HepG2 (cell line): Measurements from ENCODE around the gene IP6K3. TPM values are rescaled to one million over a fixed set of nuclear protein-coding genes. Genes with fewer than 3 reads are reported as not detected.

Experiments used
- ATAC-seq: fragments of 200-7000 bp; cut with Tn5 transposase; 3 replicates; pipeline ENCODE4 v1.9.1; 2020; ENCODE audit warnings: mild to moderate bottlenecking, moderate library complexity
- BruUV-seq: library from RNA; stranded (reverse); fragments of 400-500 nt; replicated peaks from 2 replicates; lab custom pipeline; 2021; lab: Mats Ljungman, UMichigan
- CTCF ChIA-PET: fragments of 300-600 bp; formaldehyde crosslinking; extraction: SDS; loops from one replicate; lab custom pipeline; 2021; ENCODE audit warnings: low total read pairs, inconsistent platforms, low intra/inter-chr PET ratio; lab: Yijun Ruan, JAX
- POLR2A ChIA-PET: fragments of 350-600 bp; sonication (Branson Sonifier 250); formaldehyde crosslinking; loops from one replicate; lab custom pipeline; 2020; ENCODE audit warnings: antibody characterized with exemption, inconsistent platforms; lab: Yijun Ruan, JAX
- DNase-seq: peaks from one replicate; pipeline ENCODE4 v3.0.0-alpha.2; 2015; ENCODE audit warnings: low spot score
- FAIRE-seq: peaks from 3 replicates; lab custom pipeline; 2011; peaks lifted over from hg19 to GRCh38; lab: Jason Lieb, UNC
- H2AFZ ChIP-seq: one replicate; pipeline ENCODE4 v1.6.1; 2011; ENCODE audit warnings: low read length, inconsistent platforms
- H3K27ac ChIP-seq: fragments of 300-600 bp; 3 replicates; pipeline ENCODE4 v1.8.0; 2011; ENCODE audit warnings: mixed run types, mild to moderate bottlenecking, mixed read lengths, low read length, inconsistent platforms; ENCODE audit not compliant: insufficient read depth; ENCODE audit errors: extremely low read length
- H3K27me3 ChIP-seq, 2 experiments: fragments of 200-600 bp in 1 of 2; 2 replicates in 1 of 2; 3 replicates in 1 of 2; pipeline versions ENCODE4 v1.6.0 to v1.8.0; 2011; ENCODE audit warnings: low read length in 2 of 2, mild to moderate bottlenecking in 2 of 2, moderate library complexity in 2 of 2, inconsistent platforms in 1 of 2; ENCODE audit not compliant: insufficient read depth in 2 of 2, control insufficient read depth in 1 of 2
- H3K36me3 ChIP-seq, 2 experiments: fragments of 200-600 bp in 1 of 2; replicated peaks in 1 of 2; 2 replicates in 1 of 2; 3 replicates in 1 of 2; pipeline versions ENCODE4 v1.5.1 to v1.8.0; 2011; ENCODE audit warnings: low read length in 2 of 2, inconsistent platforms in 1 of 2; ENCODE audit not compliant: insufficient read depth in 2 of 2, control insufficient read depth in 1 of 2
- H3K4me1 ChIP-seq: 2 replicates; pipeline ENCODE4 v1.5.1; 2012; ENCODE audit warnings: low read length, inconsistent platforms; ENCODE audit not compliant: insufficient read depth
- H3K4me2 ChIP-seq: 2 replicates; pipeline ENCODE4 v1.6.0; 2011; ENCODE audit warnings: low read depth, low read length, inconsistent platforms
- H3K4me3 ChIP-seq, 3 experiments: fragments of 200-600 bp in 1 of 3; sonication (generic), shearing (Covaris generic) in 1 of 3; replicated peaks in 1 of 3; 2 replicates each; pipeline ENCODE4 v1.5.1; 2011 to 2016; ENCODE audit warnings: low read length in 3 of 3, inconsistent platforms in 2 of 3, low read depth in 2 of 3, mild to moderate bottlenecking in 2 of 3, control low read depth in 1 of 3, mixed read lengths in 1 of 3; ENCODE audit not compliant: insufficient read depth in 1 of 3
- H3K79me2 ChIP-seq: one replicate; pipeline ENCODE4 v1.6.1; 2011; ENCODE audit warnings: low read length, inconsistent platforms; ENCODE audit not compliant: insufficient read depth
- H3K9ac ChIP-seq: 2 replicates; pipeline ENCODE4 v1.6.0; 2011; ENCODE audit warnings: mild to moderate bottlenecking, low read depth, low read length, inconsistent platforms; ENCODE audit not compliant: insufficient read depth
- H3K9me3 ChIP-seq: 2 replicates; pipeline ENCODE4 v1.5.1; 2012; ENCODE audit warnings: mild to moderate bottlenecking, low read length
- H4K20me1 ChIP-seq: 2 replicates; pipeline ENCODE4 v1.6.0; 2011; ENCODE audit warnings: inconsistent platforms, mild to moderate bottlenecking, low read length, moderate library complexity; ENCODE audit not compliant: insufficient read depth
- KDM3A ChIP-seq: IDR thresholded peaks from 2 replicates; pipeline ENCODE4 v1.6.1; 2018; ENCODE audit warnings: low read depth, missing compliant biosample characterization
- PHF21A ChIP-seq: sonication (generic); formaldehyde crosslinking; IDR thresholded peaks from 2 replicates; pipeline ENCODE4 v1.5.0; 2020; ENCODE audit warnings: mild to moderate bottlenecking, missing genetic modification reagents
- RORA ChIP-seq: sonication (generic); formaldehyde crosslinking; IDR thresholded peaks from 2 replicates; pipeline ENCODE4 v1.5.0; 2020; ENCODE audit warnings: mild to moderate bottlenecking, missing genetic modification reagents, moderate library complexity
- ZNF530 ChIP-seq: sonication (generic); formaldehyde crosslinking; IDR thresholded peaks from 2 replicates; pipeline ENCODE4 v1.5.0; 2020; ENCODE audit warnings: low read depth, mild to moderate bottlenecking, missing genetic modification reagents
- ZNF652 ChIP-seq: IDR thresholded peaks from 2 replicates; pipeline ENCODE4 v1.6.1; 2016; ENCODE audit warnings: low read depth, borderline replicate concordance
- WGBS: methylation state at CpG from one replicate; pipeline ENCODE4 v1.1.6; 2017; ENCODE audit warnings: low lambda C conversion rate; 5-methylcytosine and 5-hydroxymethylcytosine counted together
- in situ Hi-C: cut with HindIII; loops from 2 replicates; pipeline ENCODE4 v1.10.0; 2017; ENCODE audit warnings: low pct_unique_long_range_greater_than_20kb; ENCODE audit not compliant: extremely low pct_ligation_motif_present
- intact Hi-C: fragments of 100-400 bp; cut with micrococcal nuclease; formaldehyde crosslinking; loops from one replicate; pipeline ENCODE4 v1.10.0; 2022; ENCODE audit not compliant: unreplicated experiment
- polyA plus RNA-seq, 8 experiments: library from polyadenylated mRNA; depleted of rRNA in 3 of 8; stranded (reverse) in 7 of 8; unstranded in 1 of 8; fragments of >200 nt; fragmentation: Illumina TruSeq in 4 of 8; extraction: Trizol in 4 of 8; gene quantifications; 2 replicates each; pipeline versions ENCODE4 v1.2.1 to v1.2.3, GENCODE V29; 2011 to 2016; ENCODE audit warnings: low read depth in 4 of 8, missing spikeins in 1 of 8, mixed read lengths in 1 of 8; ENCODE audit not compliant: insufficient read depth in 1 of 8
- total RNA-seq, 5 experiments: library from RNA; depleted of rRNA; stranded (reverse); fragments of >200 nt; fragmentation: Illumina TruSeq; extraction: Trizol; gene quantifications; 2 replicates each; pipeline ENCODE4 v1.2.3, GENCODE V29; 2016; ENCODE audit warnings: low read depth in 1 of 5
- TF ChIP-seq, protein P1 (sequence below): sonication (generic); formaldehyde crosslinking; IDR thresholded peaks from 2 replicates; pipeline ENCODE4 v1.4.0; 2020; ENCODE audit warnings: mild to moderate bottlenecking, missing genetic modification reagents
- TF ChIP-seq, protein P2 (sequence below): sonication (generic); formaldehyde crosslinking; IDR thresholded peaks from 2 replicates; pipeline ENCODE4 v1.5.0; 2020; ENCODE audit warnings: mild to moderate bottlenecking, missing genetic modification reagents
- TF ChIP-seq, protein P3 (sequence below): sonication (generic); IDR thresholded peaks from 2 replicates; pipeline ENCODE4 v1.6.1; 2016; ENCODE audit warnings: low read depth, borderline replicate concordance

IP6K3 gene
- total and polyA plus RNA-seq, 2 of the 13 experiments (the other 11 are each of a cell fraction or from before 2014, with no cell fraction given), result 0.11 to 0.18 TPM

- Histone ChIP-seq H3K27ac (no peak overlapping the region), H3K9ac (no peak overlapping the region), H2AFZ (no peak overlapping the region), H3K27me3 (no peaks in the 10 kb centered on the region), H3K4me2 (no peak overlapping the region), H3K36me3 (peaks cover 29 to 72% of the 10 kb centered on the region in 2 experiments), H3K79me2 (no peaks in the 10 kb centered on the region), H3K4me1 (no peaks in the 10 kb centered on the region), H3K9me3 (no peaks in the 10 kb centered on the region), H3K4me3 (no peak overlapping the region), H4K20me1 (no peaks in the 10 kb centered on the region; the same call in 1 of the 2 replicates)
- FAIRE-seq (no peak), ATAC-seq (no peak), DNase-seq (no peak)
- CTCF ChIA-PET, result interaction anchor here (2.1 to 4.7 kb wide), 2 partner anchors 109 to 113 kb away, joined by 16 to 19 read pairs; no protein-coding TSS in a partner anchor
- WGBS, result 97% methylated on average over 8 of the region's 8 CpGs
- no TSS peak for BruUV-seq
- intact Hi-C loops (no loop called here), in situ Hi-C loops (no loop called here)
- POLR2A ChIA-PET, result no interaction called here
- TF ChIP-seq PHF21A (CRISPR knock-in tag) (no peak), ZNF652 (no peak), ZNF530 (CRISPR knock-in tag) (no peak), RORA (no peak), KDM3A (CRISPR knock-in tag) (no peak)
- TF ChIP-seq, protein P1, sequence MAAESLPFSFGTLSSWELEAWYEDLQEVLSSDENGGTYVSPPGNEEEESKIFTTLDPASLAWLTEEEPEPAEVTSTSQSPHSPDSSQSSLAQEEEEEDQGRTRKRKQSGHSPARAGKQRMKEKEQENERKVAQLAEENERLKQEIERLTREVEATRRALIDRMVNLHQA (CRISPR knock-in tag), result no peak
- TF ChIP-seq, protein P2, sequence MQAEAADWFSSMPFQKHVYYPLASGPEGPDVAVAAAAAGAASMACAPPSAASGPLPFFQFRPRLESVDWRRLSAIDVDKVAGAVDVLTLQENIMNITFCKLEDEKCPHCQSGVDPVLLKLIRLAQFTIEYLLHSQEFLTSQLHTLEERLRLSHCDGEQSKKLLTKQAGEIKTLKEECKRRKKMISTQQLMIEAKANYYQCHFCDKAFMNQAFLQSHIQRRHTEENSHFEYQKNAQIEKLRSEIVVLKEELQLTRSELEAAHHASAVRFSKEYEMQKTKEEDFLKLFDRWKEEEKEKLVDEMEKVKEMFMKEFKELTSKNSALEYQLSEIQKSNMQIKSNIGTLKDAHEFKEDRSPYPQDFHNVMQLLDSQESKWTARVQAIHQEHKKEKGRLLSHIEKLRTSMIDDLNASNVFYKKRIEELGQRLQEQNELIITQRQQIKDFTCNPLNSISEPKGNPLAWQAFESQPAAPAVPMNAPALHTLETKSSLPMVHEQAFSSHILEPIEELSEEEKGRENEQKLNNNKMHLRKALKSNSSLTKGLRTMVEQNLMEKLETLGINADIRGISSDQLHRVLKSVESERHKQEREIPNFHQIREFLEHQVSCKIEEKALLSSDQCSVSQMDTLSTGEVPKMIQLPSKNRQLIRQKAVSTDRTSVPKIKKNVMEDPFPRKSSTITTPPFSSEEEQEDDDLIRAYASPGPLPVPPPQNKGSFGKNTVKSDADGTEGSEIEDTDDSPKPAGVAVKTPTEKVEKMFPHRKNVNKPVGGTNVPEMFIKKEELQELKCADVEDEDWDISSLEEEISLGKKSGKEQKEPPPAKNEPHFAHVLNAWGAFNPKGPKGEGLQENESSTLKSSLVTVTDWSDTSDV (CRISPR knock-in tag), result no peak
- TF ChIP-seq, protein P3, sequence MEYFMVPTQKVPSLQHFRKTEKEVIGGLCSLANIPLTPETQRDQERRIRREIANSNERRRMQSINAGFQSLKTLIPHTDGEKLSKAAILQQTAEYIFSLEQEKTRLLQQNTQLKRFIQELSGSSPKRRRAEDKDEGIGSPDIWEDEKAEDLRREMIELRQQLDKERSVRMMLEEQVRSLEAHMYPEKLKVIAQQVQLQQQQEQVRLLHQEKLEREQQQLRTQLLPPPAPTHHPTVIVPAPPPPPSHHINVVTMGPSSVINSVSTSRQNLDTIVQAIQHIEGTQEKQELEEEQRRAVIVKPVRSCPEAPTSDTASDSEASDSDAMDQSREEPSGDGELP, result no peak
Measured at GRCh38 chr6:33699131-33699530, 47.6 kb downstream of the IP6K3 start.
